GM12891 (cell line): Measurements from ENCODE around the gene NLRP10.

Source experiments
- POLR2A ChIP-seq: IDR thresholded peaks from 2 replicates; pipeline ENCODE4 v1.6.1; 2011; ENCODE audit warnings: low read depth, low read length, control low read depth
- POLR2AphosphoS5 ChIP-seq: IDR thresholded peaks from 2 replicates; pipeline ENCODE4 v1.6.1; 2011; ENCODE audit warnings: low read depth, low read length, control low read depth
- SPI1 ChIP-seq: IDR thresholded peaks from 2 replicates; pipeline ENCODE4 v1.6.1; 2011; ENCODE audit warnings: low read depth, low read length, control low read depth

- no peak for TF ChIP-seq POLR2A
- no peak for TF ChIP-seq SPI1
- TF ChIP-seq POLR2AphosphoS5, result no peak
Observed at GRCh38 chr11:7931168-7931567, 34.1 kb downstream of the NLRP10 start, which contains the start of gene OR10A6.
